Breast epithelium (tissue), 3 donors: ENCODE measurements around the gene MSRB1.

Source experiments
- CTCF ChIP-seq, 3 donors: fragments of 450-650 bp; IDR thresholded peaks; one replicate each; pipeline ENCODE4 v1.5.1; 2016 to 2017; ENCODE audit warnings: antibody characterized with exemption in 3 of 3, mild to moderate bottlenecking in 3 of 3, moderate library complexity in 3 of 3
- POLR2A ChIP-seq: fragments of 450-650 bp; IDR thresholded peaks from one replicate; pipeline ENCODE4 v1.6.1; 2016; ENCODE audit warnings: antibody characterized with exemption, mild to moderate bottlenecking, moderate library complexity
- POLR2AphosphoS5 ChIP-seq, 3 donors: sonication (generic); formaldehyde crosslinking; IDR thresholded peaks; one replicate each; pipeline ENCODE4 v1.6.1; 2017; ENCODE audit warnings: antibody characterized with exemption in 3 of 3

DNA sequence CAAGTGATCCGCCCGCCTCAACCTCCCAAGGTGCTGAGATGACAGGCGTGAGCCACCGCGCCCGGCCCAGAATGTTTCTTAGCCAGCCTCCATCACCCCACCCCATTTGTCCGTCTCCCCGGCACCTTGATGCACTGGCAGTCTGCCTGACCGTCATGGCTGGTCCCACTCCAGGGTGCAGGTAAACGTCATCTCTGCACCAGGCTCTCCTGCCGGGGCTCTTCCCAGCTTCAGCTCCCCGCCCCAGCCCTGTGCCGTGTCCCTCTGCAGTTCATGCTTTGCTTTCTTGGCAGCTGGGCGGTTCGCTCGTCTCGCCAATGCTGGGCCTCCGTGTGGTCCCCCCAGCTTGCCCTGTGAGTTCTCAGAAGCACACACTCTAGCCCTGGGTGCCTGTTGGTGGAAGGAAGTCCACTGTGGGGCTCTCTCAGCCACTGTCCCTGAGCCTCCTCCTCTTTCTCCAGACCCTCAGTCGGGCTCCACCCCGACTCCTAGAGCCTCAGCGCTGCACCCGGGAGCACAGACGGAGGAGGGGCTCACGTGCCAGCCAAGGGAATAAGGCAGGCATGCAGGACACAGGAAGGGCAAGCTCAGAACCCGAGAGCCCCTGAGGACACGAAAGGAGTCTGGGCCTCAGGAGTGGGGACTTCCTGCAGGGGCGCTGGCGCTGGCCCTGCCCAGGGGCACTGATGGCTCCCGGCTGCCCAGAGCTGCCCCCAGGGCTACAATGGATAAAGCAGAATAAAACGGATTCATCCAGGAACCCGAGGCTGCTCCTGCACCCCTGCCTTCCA is 36.7 kb downstream of the MSRB1 start:
- no peak for TF ChIP-seq POLR2A
- no peak for TF ChIP-seq CTCF (IDR thresholded peaks at IDR 0.05)
- no peak for TF ChIP-seq POLR2AphosphoS5 (IDR thresholded peaks at IDR 0.05)
